Measurements from ENCODE around the gene GCGR.

DNA sequence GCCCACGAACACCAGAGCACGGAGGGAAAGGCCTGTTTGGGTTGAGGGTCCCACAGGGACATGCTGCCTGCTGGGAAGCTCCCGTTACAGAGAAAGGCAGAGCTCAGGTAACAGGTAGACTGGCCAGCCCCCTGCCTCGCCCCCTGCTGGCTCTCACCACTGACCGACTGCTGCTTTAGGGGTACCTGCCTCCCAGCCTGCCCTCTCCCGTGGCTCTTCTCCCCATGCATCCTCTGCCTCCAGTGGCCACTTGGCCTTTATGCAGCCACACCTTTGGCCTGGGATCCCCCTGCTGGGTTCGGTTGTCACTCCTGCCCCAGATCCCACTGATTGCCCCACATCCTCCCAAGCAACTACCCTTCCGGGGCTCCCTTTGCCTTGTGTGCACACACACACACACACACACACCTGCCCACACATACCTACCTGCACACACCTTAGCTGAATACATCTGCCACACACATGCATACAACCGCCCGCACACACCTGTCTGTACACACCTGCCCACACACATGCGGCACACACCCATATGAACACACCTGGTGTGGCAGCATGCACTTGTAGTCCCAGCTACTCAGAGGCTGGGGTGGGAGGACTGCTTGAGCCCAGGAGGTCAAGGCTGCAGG is 22.0 kb downstream of the GCGR start:
- TF ChIP-seq CTCF (IDR thresholded peaks at IDR 0.05) (no peak), EZH2 (IDR thresholded peaks at IDR 0.05) (no peak), EZH2phosphoT487 (IDR thresholded peaks at IDR 0.05) (no peak)
